Fibroblast of skin of right quadriceps (primary cell): ENCODE data around the gene SFSWAP.
"Not testable (repeated sequence)": the region's sequence is repeated elsewhere in the genome, so short reads cannot be mapped to it uniquely, and the experiment has no call there.

Experiments used
- DNase-seq: peaks from one replicate; pipeline ENCODE4 v3.0.0-alpha.2; 2013

The SFSWAP gene

GRCh38 chr12:131710464-131711457 is at the start of gene SFSWAP:
TSS of gene SFSWAP (plus strand) at chr12:131711090. CDS start at chr12:131711230, 140 bp downstream.
- peak; percentile 80 for DNase-seq

GRCh38 chr12:131661170-131661985 is 49.5 kb upstream of the SFSWAP start:
- DNase-seq = not testable (repeated sequence)

- not testable (repeated sequence) for DNase-seq
Observed at GRCh38 chr12:131661986-131662288, 49.0 kb upstream of the SFSWAP start.

GRCh38 chr12:131662346-131662745 is 48.5 kb upstream of the SFSWAP start:
- DNase-seq = not testable (repeated sequence)

GRCh38 chr12:131665666-131666065 is 45.2 kb upstream of the SFSWAP start:
- DNase-seq = not testable (repeated sequence)

GRCh38 chr12:131666486-131666885 is 44.4 kb upstream of the SFSWAP start:
- not testable (repeated sequence) for DNase-seq

- not testable (repeated sequence) for DNase-seq
Observed at GRCh38 chr12:131666978-131667601, 43.8 kb upstream of the SFSWAP start.

- no peak for DNase-seq
Observed at GRCh38 chr12:131671276-131671675, 39.6 kb upstream of the SFSWAP start.

GRCh38 chr12:131671871-131672270 is 39.0 kb upstream of the SFSWAP start:
- DNase-seq = no peak

GRCh38 chr12:131672311-131672940 is 38.5 kb upstream of the SFSWAP start:
- no peak for DNase-seq

GRCh38 chr12:131672941-131673887 is 37.7 kb upstream of the SFSWAP start:
- DNase-seq = no peak

- DNase-seq = no peak
Observed at GRCh38 chr12:131673888-131674257, 37.0 kb upstream of the SFSWAP start.

GRCh38 chr12:131674373-131674772 is 36.5 kb upstream of the SFSWAP start:
- no peak for DNase-seq

GRCh38 chr12:131675126-131676080 is 35.5 kb upstream of the SFSWAP start:
- no peak for DNase-seq

- no peak for DNase-seq
Observed at GRCh38 chr12:131676544-131676943, 34.3 kb upstream of the SFSWAP start.

- not testable (repeated sequence) for DNase-seq
Observed at GRCh38 chr12:131677067-131677466, 33.8 kb upstream of the SFSWAP start.

GRCh38 chr12:131677699-131678098 is 33.2 kb upstream of the SFSWAP start:
- no peak for DNase-seq

- not testable (repeated sequence) for DNase-seq
Observed at GRCh38 chr12:131678389-131679181, 32.3 kb upstream of the SFSWAP start.

- not testable (repeated sequence) for DNase-seq
Observed at GRCh38 chr12:131679186-131679585, 31.7 kb upstream of the SFSWAP start.
